ENCODE data around the gene YY1AP1.
"Not testable (repeated sequence)": the region's sequence is repeated elsewhere in the genome, so short reads cannot be mapped to it uniquely, and the experiment has no call there.

YY1AP1 gene

DNA sequence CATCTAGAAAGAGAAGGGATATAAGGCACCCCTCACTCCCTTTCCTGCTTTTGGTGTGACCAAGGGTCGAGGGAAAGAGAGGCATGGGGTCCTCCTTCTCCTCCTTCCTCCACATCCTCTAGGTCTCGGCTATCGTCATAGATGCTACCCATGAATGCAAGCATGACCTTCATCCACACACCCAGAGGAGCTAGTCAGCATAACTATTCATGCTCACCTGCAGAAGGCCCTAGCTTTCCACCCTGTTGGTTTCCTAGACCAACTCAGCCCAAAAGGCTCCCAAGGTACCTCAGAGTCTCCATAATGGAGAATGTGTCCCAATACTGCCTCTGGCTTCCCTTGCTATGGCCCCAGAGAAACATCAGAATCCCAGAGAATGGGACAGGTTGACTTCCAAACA, 45.3 kb downstream of the YY1AP1 start:
- no peak for DNase-seq

- not testable (repeated sequence) for DNase-seq
Measured at GRCh38 chr1:155642559-155643180, 45.9 kb downstream of the YY1AP1 start.

- no peak for DNase-seq
Measured at GRCh38 chr1:155640367-155640766, 48.2 kb downstream of the YY1AP1 start.

DNA sequence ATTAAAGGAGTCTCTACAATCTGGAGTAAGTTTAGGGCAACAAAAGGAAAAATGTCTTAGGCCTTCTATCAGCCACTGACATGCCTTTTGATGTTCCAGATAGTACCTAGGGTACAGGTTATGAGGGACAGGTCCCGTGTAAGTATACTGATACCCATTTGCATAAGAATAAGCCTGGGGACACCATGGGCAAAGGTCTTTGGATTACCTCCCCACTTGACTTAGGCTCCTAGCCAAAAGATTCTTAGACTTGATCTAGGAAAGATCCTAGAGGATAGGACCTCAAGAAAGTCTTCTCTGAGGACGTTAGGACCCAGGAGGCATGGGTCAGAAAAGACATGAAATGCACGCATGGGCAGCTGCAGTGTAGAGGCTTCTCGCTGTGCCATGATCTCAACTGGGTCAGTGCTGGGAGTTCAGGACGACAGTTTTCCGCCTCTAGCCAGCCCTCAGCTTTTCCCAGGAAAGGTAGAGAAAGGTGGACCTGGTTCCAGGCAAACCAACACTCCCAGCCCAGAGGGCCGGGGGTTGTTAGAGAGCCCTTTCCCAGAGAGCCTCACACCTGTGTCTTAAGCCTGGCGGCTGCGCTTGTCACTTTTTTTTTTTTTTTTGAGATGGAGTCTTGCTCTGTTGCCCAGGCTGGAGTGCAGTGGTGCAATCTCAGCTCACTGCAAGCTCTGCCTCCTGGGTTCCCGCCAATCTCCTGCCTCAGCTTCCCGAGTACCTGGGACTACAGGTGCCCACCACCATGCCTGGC, 52.0 kb downstream of the YY1AP1 start:
- no peak for DNase-seq

- DNase-seq = peak in 1 of 2 experiments; percentile 4
Measured at GRCh38 chr1:155626428-155626827, 62.1 kb downstream of the YY1AP1 start.

- no peak for DNase-seq
Measured at GRCh38 chr1:155623357-155623756, 65.2 kb downstream of the YY1AP1 start.

DNA sequence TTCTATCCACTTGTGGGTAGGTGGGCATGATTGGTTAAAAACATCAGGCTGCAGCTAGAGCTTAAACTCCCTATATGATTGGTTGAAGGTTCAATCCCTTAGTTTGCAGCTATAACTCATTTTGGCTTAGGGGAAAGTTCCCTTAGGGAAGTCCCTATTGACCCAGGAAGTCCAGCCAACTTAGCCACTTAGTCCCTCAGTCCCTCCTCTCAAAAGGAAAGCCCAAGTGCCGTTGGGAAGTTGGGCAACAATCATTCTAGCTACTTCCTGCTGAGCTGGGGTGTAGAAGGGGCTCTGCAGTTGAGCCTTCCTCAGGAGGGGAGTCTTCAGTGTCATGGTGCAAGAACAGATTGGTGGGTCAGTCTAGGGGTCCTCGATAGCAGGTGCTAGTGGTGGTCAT, 66.4 kb downstream of the YY1AP1 start:
- no peak for DNase-seq

DNA sequence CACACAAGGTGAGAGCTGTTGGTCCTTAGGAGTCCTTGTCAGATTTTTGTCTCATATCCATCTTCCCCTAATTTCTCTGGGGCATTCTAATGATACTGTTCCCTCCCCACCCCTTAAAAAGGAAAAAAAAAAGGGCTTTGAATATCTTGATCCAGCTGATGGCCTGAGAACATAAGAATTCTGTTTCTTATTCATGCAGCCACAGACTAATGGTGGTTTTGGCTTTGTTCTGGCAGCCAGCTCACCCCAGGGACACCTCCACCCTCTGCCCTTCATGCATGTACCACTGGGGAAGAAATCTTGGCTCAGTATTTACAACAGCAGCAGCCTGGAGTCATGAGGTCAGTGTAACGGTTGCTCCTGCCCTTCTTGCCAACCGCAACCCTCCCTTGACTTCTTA, 75.3 kb downstream of the YY1AP1 start:
- not testable (repeated sequence) for DNase-seq

GRCh38 chr1:155610257-155610647, 78.3 kb downstream of the YY1AP1 start:
- DNase-seq = peak in 1 of 2 experiments; percentile 25

GRCh38 chr1:155609515-155610256, 78.9 kb downstream of the YY1AP1 start, which contains the start of gene MSTO1:
MSTO1 (plus strand) TSS chr1:155610218; CDS start chr1:155610249, 31 bp downstream.
- peak; percentile 96 to 97 for DNase-seq
